Hypothalamus (tissue), 51 donors: ENCODE measurements around the gene RRP36.
"Not testable (repeated sequence)": the region's sequence is repeated elsewhere in the genome, so short reads cannot be mapped to it uniquely, and the experiment has no call there.

Source experiments
- DNase-seq, 51 donors: peaks; one replicate each; lab custom pipeline; 2025; lab: John Stamatoyannopoulos, UW

The RRP36 gene

DNA sequence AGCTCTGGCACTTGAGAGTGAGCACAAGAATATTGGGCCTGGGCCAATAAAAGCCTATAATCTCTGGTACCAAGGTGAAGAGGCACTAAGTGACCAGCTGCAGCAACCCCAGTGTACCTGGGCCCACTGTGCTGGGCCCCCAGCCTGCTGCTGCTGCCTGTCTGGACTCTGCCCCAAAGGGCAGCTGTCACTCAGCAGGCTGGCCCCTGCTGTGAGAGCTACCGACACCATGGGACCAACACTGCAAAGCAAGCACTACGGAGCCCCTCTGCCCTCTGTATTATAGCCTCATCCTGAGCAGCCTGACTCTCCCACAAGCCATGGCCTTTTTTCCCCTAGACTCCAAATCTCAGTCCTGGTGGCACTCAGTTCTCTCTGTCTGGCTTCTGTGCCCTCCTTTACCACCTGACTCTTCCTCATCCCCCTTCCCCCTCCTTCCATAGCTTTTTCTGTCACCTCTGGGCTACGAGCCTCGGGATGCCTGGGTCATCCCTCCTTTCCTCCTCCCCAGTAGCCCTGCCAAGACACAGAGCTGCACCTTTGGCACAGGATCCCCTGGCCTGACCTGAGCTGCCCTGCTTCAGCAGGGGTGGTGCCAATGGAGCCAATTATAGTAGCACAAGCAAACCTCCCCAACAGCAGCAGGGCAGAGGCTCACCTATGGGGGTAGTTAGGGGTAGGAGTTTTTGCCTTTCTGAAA is 14.2 kb downstream of the RRP36 start:
- DNase-seq: no peak

DNA sequence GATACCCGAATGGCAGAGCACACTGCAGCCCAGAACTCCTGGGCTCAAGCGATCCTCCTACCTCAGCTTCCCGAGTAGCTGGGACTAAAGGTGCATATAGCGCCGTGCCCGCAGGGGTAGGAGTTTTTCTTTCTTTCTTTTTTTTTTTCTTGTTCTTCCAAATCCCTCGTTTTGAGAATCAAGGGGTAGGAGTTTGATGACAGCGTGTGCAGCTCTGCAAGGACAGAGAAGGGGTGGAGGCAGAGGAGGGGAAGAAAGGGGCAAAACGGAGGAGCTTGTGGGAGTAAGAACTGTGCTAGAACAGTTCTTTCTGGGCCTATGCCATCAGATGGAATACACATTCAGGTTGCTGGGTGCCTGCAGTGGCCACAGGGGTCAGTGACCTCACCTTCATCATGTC is 15.3 kb downstream of the RRP36 start:
- DNase-seq: no peak

DNA sequence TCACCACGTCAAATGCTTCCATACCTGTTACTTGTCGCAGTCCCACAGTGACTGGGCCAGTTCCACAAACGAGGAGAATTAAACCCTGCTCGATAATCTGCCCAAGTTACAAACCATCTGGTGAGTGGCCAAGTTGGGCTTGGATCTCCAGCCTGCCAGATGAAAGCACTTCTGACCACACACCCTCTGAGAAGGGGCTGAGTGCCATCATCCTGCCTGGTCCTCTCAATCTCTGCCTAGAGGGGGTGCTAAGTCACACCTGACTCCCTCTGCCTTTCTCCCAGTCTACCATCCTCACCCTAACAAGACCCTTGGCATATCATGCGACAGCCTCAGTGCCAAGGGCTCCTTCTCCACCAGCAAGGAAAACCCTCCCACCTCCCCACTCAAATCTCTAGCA is 15.8 kb downstream of the RRP36 start:
- no peak for DNase-seq

DNA sequence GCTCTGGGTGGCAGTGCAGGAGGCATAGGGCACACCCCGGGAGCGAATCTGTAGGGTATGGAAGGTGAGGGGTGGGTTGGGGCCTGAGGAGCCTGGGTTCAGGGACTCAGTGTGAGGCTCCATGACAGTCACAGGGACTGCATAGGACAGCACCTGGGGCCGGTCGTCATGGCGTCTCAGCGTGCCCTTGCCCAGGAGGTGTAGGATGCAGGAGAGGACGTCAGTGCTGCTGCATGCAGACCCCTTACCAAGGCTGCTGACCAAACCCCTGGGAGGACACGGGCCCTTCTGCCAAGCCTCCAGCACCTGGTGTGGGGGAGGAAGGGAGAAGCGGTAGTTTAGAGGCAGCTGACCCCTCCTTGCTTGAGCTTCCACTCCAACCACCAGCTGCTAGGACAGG is 16.3 kb downstream of the RRP36 start:
- DNase-seq: no peak

DNA sequence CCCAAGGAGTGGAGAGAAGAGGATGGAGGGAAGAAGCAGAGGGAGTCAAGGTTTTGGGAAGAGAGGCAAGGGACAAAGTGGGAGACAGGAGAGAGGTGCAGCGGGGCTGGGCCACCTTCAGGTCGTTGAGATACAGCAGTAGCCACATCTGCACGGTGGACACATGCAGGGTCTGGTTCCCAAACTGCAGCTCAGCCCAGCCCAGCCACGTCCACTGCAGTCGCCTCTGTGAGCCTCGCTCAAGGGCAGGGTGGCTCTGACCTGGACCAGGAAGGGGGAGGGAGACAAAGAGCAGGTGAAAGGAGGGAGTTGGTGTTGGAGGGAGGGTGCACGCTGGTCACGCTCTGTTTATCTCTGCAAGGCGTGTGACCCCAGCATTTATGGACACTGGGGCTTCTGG is 17.3 kb downstream of the RRP36 start:
- DNase-seq: no peak

DNA sequence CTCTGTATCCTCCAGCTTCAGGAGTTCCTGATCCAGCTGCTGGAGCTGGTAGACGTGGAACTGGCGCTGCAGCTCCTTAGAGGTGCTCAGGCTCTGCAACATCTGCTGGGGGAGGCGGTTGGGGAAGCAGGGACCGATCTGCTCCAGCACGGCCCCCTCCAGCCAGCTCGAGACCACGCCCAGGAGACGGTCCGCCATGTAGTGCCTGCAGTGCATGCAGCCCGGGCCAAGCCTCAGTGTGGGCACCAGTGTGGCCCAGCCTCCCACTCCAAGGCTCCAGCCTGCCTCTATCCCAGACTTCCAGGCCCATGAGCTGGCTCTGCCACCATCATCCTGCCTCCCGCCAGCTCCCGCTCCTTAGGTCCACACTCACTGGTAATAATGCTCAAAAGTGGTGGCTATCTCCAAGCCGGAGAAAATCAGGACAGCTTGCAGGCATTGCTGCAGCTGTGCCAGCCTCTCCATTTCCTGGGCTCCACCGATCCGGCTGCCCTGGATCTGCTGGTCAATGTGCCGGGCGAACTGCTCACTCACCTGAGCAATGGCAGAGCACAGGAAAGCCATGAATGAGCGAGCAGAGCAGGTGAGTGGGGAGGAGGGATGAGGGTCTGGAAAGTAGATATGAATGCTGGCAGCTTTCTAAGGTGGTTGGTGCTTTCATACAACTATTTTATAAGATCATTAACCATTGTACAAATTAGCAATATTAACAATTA is 19.3 kb downstream of the RRP36 start:
- no peak for DNase-seq

DNA sequence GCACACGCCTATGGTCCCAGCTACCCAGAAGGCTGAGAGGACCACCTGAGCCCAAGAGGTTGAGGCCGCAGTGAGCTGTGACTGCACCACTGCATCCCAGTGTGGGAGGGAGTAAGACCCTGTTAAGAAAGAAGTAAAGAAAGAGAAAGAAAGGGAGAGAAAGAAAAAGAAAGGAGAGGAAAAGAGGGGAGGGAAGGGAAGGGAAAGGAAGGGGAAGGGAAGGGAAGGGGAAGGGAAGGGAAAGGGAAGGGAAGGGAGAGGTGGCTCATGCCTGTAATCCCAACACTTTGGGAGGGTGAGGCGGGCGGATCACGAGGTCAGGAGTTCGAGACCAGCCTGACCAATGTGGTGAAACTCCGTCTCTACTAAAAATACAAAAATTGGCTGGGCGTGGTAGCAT is 20.1 kb downstream of the RRP36 start:
- not testable (repeated sequence) for DNase-seq

DNA sequence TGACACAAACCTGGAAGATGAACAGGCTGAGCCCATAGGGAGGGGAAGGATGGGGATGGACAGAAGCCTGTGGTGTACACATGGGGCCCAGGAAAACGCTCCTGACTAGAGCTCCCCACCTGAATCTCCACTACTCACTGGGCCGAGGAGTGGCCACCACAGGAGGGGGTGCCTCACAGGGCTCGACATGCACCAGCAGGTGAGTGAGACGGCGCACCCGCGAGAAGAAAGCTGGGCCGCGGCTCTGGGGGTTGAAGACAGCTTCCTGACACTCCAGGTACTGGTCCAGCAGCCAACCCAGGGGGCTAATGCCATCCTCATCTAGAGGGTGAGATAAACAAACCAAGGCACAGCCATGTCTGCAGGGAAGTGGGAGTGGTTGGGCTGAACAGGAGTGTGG is 21.9 kb downstream of the RRP36 start:
- DNase-seq: no peak

DNA sequence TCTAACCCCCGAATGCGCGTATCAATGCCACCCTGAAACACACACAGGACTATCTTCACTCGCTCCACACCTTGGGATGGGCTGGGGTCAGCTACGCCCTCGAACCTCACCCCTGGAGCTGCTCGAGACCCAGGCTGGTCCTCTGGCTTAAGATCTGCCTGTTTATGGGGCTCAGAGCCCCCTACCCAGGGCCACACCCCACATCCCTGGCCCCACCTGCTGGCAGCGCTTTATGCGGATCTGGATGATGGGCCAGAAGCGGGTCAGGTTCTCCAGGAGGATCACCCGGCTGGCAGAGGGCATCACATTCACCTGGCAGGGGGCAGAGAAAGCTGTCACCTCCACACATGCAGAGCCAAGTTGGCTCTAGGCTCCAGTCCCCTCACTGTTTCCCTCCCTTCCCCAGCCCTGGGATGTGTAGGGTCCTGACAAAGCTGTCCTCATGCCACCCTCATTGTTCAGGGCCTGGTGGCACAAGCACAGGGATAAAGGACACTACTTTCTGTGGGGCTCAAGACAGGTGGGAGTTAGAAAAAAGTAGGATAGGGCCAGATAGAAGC is 24.0 kb downstream of the RRP36 start:
- no peak for DNase-seq

DNA sequence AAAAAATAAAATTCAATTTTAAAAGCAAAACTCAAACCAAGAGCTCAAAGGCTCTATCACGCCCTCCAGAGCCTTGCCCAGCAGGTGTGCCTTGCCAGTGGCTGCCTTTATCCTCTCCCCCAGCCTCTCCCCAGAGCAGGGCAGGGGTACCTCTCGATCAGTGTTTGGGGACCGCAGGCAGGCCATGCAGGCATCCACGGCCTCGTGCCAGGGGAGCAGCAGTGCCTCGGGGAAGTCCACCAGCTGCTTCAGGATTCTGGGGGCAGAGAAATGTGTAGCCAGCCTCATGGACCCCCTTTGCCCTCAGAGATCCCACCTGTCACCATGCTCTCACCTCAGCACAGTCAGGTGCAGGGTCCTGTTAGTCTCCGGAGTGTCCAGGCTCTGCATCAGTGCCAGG is 26.6 kb downstream of the RRP36 start:
- DNase-seq: no peak

DNA sequence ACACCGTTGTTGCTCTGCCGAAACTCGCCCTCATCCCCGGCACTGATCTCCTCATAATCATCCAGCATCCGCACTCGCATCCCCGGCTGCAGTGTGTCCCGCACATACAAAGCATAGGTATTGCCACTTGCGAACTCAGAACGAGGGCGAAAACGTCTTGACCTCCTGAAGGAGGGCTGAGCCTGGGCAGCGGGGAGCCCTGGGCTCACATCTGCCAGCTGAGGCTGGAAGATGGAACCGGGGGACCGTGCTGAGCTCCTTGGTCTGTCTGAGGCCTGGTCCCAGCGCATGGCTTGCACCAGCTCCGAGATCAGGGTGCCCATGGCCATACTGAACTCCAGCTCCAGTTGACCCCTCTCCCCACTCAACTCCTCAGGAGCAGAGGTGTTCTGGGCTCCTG is 29.6 kb downstream of the RRP36 start:
- no peak for DNase-seq

DNA sequence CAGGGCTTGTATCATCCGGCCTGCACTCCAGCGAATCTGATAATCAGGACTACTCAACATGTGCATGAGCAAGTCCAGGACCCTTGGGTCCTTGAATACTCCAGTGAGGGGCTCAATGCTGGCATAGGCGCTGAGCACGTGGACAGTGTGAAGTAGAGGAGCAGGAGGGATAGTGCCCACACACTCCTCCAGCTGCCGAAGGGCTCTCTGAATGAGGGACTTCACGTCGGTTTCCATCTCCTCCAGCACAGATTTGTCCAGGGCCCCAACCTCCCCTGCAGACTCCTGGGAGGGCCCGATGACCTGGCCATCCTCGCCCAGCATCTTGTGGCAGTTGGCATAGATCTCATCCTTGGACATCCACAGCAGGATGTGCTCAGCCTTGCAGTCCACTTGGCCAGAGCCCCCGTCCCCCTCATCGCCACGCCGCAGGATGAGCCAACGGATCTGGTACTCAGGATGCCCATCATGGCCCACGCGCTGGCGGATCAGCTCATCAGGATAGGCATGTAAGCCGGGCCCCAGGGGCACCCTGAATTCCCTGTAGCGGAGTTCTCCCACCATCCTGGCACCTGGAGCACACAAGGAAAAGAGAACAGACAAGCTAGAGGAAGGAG is 30.9 kb downstream of the RRP36 start:
- DNase-seq: no peak

DNA sequence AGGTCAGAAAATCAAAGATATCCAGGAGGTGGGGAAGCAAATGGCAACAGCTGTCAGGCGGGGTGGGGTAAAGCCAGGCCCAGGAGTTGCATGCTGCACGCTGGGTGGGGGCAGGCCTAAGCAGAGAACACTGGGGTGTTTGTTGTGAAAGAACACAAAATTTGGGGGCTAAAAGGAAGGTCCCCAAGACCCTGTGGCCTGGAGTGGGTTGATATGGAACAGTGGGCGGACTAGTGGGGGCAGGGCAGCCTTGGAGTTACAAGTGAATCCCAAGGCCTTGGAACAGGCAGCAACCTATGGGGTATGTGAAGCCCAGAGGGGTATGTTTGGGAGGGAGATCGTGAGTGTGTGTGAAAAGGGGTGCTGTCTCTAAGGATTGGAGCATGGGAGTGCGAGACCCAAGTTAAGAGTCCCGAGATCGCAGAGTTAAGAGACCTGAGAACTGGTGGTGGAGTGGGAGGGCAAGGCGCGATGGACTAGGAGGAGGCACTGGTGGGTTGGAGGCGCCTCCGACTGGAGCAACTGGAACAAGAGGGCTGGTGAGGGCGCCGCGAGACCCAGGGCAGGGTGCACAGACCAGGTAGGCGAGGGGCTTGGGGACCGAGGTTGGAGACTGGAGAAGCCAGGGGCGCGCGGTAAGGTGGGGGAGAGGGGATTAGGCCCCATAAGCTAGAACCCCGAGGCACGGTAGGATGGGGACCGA is 31.6 kb downstream of the RRP36 start:
- peak in 9 of 51 donors; percentile 12 to 45 (median 33) for DNase-seq

DNA sequence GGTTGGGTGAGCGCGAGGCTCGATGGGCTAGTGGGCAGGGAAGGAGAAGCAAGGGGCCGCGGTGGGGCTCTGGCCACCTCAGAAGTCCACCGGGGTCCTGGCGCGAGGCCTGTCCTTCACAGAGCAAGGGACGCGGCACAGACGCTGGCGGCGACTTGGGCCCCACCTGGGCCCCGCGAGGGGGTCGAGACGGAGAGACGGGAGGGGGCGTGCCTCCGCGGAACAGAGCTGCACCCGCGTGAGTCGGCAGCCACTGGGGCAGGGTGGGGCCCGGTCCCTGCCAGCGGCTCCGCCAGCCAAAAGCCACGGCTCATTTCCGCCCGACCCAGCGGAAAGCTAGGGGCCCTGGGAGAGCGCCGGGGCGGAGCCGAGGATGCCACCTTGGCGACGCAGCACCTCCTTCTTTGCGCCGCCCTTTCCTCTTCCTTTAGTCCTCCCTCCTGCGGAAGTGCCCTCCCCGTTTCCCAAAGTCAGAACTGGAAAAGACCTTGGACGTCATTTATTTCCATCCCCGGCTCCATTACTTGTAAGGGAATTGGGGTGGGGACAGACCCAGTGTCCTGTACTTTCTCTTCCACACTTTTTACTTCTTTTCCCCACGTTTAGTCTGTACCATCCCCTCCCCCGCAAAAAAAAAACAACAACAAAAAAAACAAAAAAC is 32.3 kb downstream of the RRP36 start, which contains the start of gene CUL7:
Gene CUL7 (minus strand): TSS at position 307 of the 661 bp plus-strand sequence. CDS start 1,063 bp downstream, outside the sequence.
- peak in 49 of 51 donors; percentile 14 to 84 (median 64) for DNase-seq

DNA sequence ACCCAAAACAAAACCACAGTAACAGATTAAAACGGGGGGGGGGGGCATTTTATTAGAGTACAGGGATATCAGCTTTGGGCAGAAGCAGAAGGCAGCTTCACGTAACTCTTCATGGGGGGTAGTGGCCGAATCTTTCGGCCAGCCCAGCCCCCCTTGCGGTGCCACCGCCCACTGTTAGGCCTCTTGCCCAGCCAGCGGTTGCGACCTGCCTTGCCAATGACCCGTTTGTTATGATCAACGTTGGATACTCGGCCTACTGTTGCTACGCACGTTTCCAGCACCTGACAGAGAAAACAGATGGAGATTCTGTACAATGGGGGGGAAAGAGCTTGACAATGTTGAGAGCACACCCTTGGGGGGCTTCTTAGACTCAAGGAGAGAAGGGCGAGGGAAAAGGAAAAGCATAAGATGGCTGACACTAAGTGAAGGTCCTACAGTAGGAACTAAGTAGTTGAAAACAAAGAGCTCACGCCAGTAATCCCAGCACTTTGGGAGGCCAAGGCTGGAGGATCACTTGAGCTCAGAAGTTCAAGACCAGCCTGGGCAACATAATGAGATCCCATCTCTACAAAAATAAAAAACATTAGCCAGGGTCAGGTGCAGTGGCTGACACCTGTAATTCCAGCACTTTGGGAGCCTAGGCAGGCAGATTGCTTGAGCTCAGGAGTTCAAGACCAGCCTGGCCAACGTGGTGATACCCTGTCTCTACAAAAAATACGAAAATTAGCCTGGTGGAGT is 33.0 kb downstream of the RRP36 start:
- DNase-seq: no peak

DNA sequence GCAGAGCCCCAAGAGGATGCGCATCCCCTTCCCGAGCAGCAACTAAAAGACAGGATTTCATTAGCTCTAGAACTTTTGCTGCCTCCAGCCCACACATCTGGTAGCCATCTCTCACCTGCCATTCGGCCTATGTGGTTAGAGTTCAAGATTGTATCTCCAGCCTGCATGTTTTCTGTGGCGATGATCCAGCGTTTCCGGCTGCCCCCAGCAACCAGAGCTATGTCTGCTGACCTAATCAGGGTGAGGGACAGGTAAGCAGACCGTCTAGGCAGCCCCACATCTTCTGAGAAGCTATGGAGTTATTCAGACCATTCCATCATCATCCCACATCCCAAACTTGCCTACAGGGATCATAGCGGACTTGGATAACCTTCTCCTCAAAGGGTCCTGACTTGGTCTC is 34.5 kb downstream of the RRP36 start:
- DNase-seq: no peak

DNA sequence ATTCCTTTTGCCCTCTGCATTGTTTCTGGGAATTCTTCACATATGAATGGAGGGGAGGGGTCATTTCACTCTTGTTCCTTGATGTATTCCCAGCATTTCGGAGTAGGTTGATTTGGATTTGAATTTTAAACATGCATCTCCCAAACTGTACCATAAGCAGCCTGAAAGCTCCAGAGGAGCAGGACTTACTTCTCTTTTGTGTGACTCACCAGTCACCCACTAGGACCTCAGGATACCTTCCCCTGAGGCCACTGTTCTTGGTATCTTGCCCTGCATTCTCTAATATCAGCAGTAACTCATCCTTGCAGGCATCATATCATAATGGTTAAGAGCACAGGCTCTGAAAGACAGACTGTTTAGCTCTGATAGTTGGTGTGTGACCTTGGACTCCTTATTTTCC is 37.1 kb downstream of the RRP36 start:
- DNase-seq: no peak

DNA sequence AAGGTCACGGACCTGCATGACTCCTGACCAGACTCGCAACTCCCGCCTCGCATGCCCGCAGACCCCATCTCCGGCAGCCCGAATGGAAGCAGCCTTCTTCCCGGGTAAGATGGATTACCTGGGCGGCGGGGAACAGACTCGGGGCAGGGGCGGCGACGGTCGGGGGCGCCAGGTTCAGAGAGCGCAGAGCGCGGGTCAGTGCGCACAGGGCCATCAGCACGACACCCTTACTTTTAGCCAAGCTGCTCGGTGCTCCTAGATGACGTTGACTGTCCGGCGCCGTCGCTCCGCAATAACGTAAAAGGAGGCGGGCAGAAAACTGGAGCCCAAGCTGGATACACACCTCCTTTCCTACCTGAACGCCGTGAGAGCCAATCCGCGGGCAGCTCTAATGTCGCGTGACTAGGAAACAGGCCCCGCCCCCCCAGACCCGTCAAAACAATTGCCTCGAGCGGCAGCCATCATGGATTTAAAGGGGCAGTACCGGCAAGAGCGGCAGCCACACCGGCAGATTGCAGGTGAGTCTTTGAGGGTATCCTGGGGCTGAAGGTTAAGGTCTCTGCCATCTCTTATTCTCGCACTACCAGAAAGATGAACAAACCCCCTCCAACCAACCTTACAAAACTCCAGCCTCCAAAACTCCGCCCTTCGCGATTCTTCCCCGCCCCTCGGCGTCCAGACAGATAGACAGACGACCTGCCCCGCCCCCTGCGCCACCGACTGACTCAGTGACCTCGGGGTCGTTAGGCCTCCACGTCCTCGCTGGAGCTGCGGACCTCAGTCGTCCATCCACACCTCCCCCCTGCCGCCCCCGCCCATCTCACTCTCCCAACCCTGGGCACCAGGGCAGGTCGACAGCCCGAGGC is 38.0 kb downstream of the RRP36 start, which contains the start of the genes KLC4 and MRPL2:
Gene KLC4 (plus strand): TSS at position 464 of the 866 bp plus-strand sequence. CDS start 1,705 bp downstream, outside the sequence.
Gene MRPL2 (minus strand): TSS at position 267 of the 866 bp plus-strand sequence. CDS start 53 bp downstream, at position 214.
- peak; percentile 89 to 100 (median 98) for DNase-seq
